Stimulated activated CD4-positive, alpha-beta T cell treated with anti-CD3 and anti-CD28 coated beads, Interleukin-4, amount 100 ng/mL, for 4 hours (primary cell): ENCODE measurements around the gene OSBPL6.

Experiments used
- DNase-seq, 2 experiments: peaks; one replicate each; pipeline ENCODE4 v3.0.0-alpha.2; 2020

The OSBPL6 gene

DNA sequence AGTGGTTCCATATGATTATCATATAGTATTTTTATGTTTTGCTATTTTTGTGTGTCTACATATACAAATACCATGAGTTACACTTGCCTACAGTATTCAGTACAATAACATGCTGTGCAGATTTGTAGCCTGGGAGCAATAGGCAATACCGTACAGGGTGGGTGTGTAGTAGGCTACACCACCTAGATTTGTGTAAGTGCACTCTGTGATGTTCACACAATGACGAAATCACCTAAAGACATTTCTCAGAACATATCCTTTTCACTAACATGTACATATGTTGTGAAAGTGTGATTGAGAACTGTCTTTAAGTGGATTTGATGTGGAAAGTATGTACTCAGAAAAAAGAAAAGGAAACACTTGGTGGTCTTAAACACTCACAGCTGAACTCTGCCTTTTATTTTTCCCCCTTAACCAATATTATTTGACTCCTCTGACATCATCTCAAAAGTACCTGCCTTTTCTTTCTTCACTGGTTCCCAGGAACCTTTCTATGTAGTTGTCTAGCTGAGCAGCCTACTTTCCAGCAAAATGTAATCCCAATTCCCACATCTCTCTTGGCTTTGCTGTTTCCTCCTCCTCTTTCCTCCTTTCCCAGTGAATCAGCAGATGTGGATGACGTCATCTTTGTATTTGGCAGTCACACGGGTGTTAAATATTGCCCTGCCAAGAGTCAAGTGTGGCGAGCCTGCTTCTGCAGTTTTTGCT is 47.7 kb downstream of the OSBPL6 start:
- no peak for DNase-seq

- no peak for DNase-seq
Measured at GRCh38 chr2:178242552-178242883, 48.2 kb downstream of the OSBPL6 start.

- DNase-seq, result no peak
Measured at GRCh38 chr2:178243961-178244360, 49.6 kb downstream of the OSBPL6 start.

GRCh38 chr2:178244777-178245176 is 50.5 kb downstream of the OSBPL6 start:
- no peak for DNase-seq

GRCh38 chr2:178246696-178247095 is 52.4 kb downstream of the OSBPL6 start:
- no peak for DNase-seq

DNA sequence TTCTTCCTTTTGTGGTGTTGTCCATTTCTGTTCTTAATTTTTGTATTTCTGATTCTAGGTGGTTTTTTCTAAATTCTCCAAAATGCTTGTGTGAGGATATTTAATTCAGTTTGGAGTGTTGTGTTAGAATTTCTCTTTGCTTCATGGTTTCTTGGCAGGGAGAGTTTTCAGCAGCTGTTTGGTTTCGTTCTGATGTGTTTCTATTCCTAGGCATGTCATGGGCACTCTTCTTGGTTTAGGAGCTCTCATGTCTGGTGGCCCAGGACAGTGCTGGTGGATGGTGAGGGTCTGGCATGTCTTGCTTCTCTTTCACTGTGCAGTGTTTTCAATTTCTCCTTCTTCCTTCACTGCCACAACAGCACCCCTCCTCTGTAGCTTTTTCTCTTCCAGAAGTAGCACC is 52.9 kb downstream of the OSBPL6 start:
- no peak for DNase-seq

- no peak for DNase-seq
Measured at GRCh38 chr2:178250429-178250828, 56.1 kb downstream of the OSBPL6 start.

DNA sequence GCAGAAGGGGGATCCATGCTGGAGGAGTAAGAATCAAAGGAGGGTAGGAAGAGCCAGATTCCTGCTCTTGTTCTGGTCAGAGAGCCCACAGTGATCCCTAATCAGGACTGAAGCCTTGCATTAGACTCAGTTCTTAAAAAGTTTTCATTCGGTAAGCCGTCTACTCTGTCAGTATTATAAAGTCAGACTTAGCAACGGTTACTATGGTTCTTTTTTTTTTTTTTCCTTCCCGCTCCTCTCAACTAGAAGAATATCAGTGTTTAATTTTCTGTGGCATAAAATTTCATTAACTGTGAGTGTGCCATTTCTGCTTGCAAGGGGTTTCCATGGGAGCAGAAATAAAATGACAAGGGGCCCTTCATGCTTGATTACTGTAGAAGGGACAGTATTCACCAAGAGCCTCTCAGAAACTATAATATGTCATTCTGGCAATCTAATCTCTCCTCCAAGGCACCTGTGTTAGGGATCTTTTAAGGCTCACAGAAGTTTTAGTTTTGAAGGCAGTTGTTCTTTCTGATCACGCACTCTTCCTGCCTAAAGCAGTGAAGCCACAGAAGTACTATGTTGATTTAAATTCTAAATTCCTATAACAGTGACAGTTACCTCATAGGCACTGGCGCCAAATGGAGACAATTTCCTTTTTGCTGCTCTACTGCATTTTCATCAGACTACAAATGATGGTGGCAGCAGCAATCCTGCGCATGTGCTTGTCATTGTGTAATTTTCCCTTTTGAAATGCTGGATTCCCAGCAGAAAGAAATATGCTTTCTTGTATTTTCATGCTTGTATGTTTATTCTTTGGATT is 57.0 kb downstream of the OSBPL6 start:
- DNase-seq, result no peak

DNA sequence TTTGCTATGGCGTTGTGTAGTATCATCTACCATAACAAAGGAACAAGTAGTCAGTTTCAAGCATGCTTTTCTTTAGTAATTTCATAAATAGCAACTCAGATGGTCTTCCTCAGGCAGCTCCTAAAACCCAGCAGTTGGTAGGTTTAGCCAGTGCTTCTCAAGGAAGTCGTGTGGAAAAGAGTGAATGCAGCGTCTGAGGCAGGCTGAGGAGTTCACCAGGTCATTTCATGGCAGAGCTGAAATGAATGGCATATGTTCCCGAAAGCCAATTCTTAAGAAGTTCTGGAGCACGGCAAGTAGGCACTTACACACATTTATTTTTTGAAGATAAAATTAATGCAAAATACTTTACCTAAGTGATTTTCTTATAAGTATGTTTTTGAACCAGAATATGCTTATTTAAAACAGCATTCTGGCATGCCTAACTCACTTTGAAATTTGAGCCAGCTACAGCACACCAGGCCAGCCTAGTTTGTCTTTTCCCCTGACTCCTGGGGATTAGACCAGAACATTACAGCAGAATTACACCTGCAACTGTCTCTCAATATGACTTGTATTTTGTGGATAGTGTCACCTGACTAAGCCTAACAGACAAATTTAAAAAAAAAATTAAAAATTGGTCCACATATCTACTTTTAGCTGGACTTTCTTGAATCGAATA is 62.2 kb downstream of the OSBPL6 start:
- DNase-seq, result no peak

- no peak for DNase-seq
Measured at GRCh38 chr2:178257127-178257526, 62.8 kb downstream of the OSBPL6 start.

- no peak for DNase-seq
Measured at GRCh38 chr2:178258916-178259315, 64.6 kb downstream of the OSBPL6 start.

DNA sequence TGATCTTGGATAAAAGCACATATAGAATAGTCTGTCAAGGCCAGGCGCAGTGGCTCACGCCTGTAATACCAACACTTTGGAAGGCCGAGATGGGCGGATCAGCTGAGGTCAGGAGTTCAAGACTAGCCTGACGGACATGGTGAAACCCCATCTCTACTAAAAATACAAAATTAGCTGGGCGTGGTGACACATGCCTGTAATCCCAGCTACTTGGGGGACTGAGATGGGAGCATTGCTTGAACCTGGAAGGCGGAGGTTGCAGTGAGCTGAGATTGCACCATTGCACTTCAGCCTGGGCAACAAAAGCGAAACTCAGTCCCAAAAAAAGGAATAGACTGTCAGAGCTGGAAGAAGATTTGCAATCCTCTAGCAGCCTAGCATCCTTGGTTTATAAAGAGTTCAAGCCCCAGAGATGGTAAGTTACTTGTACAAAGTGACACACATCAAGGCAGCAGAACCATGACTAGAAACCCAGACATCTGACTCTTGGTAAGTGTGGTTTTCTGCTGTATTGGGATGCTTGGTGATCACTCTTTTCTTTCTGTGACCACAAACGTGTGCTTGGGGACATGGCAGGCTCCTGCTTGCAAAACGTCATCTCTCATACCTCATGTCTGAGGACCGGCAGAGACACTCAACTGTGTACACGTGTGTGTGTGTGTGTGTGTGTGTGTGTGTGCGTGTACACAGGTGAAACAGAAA is 69.0 kb downstream of the OSBPL6 start:
- DNase-seq, result no peak

DNA sequence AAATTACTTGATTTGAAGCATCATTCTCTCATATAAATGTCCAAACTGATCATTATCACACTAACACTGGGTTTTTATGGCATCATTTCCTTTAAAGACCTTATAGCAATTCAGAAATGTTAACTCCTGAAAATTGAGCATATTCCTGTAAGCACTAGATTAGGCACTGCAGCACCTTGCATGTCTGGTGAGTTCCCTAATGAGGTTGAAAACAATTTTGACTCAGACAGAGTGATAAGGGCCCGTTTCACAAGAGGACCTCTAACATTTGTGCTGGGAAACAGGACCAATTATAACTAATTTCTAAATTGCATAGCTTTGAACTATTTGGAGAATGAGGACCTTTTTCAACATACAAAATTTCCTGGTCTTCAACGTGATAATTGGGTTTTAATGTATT is 69.9 kb downstream of the OSBPL6 start:
- DNase-seq, result no peak

- DNase-seq, result no peak
Measured at GRCh38 chr2:178265851-178266250, 71.5 kb downstream of the OSBPL6 start.

DNA sequence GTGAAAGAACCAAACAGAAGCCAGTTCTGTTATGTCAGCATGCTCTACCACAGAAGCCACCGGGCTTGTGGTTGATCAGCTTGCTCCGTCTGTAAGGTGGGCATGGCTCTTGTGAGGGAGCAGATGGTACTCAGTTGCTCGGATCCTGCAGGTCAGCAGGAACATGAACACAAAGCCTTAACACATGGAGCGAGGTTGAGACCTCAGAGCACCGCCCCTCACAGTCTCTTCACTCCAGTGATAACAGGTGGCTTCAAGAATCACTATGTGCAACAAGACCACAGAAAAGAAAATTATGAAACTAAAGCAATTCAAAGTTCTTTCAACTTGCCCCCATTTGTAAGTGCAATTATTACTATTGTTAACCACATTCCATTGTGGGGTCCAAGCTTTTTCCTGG is 72.1 kb downstream of the OSBPL6 start:
- no peak for DNase-seq

DNA sequence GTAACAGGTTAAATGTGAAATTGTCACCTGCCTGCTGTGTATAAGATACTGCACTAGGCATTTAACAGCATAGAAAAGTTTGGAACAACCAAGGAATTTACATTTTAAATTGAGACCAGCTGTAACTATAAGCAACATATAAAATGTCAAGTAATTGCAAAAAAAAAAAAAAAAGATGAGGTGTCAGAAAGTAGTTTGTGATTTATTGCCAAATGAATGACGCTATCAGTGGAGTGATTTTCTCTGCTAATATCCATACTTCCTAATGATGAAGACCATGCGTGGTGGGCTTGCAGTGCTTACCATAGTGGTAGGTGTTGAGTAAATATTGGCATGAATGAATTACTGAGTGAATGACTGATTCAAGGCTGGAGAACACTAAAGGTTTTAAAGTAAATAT is 73.3 kb downstream of the OSBPL6 start:
- DNase-seq, result no peak

- no peak for DNase-seq
Measured at GRCh38 chr2:178268435-178268834, 74.1 kb downstream of the OSBPL6 start.

DNA sequence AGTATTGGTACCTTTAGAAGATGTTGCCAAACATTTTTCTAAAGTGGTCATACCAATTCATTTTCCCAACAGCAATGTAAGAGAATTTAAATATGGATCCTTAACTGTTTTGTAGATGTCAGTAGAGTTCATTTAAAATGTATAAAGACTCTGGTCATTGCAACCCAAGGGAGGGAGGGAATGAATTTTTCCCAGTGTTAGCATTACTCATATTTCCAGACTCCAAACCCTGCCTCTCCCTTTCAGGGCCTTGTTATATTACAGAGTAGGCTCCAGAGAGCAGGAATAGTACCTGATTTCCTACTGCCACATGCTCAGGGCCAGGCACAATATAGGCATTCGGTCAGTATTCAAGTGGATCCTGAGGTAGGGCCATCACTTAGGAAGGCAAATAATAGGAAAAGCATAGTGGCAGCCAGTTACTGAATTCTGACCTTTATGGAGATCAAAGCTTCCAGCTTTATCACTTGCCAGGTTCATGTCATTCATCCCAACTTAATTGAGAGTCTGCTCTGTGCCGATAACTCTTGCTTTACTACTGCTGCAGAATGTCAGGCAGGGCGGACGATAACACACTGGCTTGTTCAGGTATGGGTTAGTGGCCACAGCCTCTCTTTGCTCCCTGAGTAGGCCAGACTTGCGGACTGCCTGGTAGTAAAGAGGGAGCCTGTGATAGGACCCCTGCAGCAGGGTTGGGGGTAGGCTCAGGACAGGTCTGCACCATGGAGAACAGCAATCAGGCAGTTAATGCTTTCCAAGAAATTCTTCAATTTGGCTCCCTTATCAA is 75.3 kb downstream of the OSBPL6 start:
- DNase-seq, result no peak

DNA sequence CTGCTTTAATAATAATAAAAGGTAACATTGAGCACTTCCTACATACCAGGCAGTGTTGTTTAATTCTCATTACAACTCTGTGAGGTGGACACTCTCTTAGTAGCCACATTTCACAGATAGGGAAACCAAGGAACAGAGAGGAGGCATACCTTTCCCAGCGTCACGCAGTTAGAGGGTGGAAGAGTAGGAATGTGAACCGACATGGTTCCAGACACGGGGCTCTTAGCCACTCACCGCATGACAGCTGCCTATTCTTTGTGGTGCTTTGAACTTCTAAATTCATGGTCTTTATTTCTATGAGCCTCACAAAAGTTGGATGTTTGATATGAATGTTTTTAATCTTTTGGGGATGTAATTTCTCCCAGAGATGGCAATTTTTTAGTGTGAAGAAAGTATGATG is 76.0 kb downstream of the OSBPL6 start:
- DNase-seq, result no peak

DNA sequence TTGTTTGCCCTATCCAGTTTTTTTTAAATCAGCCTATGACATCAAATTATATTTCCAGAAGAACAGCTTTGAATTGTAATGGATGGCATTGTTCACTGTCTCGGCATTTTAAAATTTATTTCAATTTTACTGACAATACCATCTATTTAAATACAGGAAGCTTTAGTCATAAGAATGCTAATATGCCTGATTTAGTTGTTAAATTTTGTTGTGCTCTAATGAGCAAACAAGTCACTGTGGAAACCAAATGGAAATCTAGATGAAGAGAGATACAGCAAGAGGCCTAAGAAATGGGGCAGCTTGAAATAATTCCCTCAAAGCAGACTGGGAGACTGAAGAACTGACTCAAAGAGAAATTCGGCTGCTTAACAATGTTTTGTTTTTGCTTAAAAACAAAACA is 76.8 kb downstream of the OSBPL6 start:
- no peak for DNase-seq

DNA sequence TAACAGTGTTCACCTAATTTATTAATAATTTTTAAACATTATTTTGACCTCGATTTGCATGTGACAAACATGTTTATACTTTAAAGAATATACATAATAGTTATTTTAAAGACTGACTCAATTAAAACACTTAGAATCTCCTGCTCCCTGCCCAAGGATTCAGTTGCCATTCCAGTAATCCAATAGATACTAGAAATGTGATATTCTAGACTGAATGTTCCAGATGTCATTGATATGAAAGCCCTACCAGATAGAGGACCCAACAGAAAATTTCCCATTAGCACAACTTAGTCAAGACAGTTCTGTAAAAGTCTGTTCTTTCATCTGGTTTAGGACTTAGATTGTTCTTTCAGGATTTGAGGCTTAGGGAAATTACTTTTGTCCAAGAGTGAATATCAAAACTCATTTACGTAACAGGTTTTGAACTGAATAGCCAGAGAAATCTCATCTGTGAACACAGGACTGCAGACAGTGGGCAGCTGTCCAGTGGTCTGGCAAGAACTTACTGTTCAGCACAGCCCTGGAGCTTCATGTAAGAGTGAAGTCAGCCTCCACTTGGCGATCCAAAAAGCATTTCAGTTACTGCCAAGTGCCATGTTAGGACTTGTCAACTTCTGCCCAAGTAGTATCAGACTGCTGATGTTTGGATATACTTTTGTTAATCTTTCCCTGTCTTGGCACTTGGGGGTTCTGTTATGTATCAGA is 77.5 kb downstream of the OSBPL6 start:
- DNase-seq, result no peak

DNA sequence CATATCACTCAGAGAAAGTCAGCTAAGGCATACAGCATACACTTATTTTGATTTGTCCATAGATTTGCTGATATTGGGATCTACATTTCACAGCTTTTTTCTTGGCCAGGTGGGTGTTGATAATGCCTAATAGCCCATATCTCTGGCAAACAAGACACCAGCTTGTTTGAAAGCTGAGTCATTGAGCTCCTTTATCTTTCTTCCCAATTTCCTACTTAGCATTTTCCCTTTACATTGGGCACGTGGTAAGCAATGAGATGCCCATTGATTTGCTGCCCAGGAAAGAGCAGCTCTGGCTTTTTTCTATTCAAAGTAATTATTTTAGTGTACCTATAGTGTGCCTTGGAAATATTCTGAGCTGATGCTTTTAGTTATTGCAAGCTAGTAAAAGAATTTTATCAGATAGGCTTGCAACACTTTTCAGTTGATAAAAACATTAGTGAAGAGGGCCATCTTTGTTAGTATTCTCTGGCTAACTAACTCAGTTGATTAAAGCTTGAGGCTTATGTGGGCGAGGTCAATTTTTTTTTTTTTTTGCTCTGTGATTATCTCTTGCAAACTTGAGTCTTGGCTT is 79.6 kb downstream of the OSBPL6 start:
- no peak for DNase-seq
